NCI-H748 (cell line): Measurements from ENCODE around the gene SASS6.

ENCODE experiments used
- DNase-seq: peaks from one replicate; lab custom pipeline; 2025; ENCODE audit not compliant: unreplicated experiment; lab: John Stamatoyannopoulos, UW

Gene SASS6

GRCh38 chr1:100132566-100133477 is at the start of gene SASS6, which contains the start of gene TRMT13:
Gene SASS6 (minus strand): TSS chr1:100132930. CDS start chr1:100132814, 116 bp downstream.
Gene TRMT13 (plus strand): TSS chr1:100133163. CDS start chr1:100133169, 6 bp downstream.
- DNase-seq: peak; percentile 98

- DNase-seq: no peak
Observed at GRCh38 chr1:100178091-100178490, 45.4 kb upstream of the SASS6 start, which contains the start of gene LRRC39. Gene LRRC39 (minus strand): TSS chr1:100178256. CDS start chr1:100168516, 9,740 bp downstream.

GRCh38 chr1:100177295-100178041 is 44.7 kb upstream of the SASS6 start:
- DNase-seq: no peak

GRCh38 chr1:100168051-100168450 is 35.3 kb upstream of the SASS6 start:
- no peak for DNase-seq

- DNase-seq: no peak
Observed at GRCh38 chr1:100164702-100165101, 32.0 kb upstream of the SASS6 start.

GRCh38 chr1:100164216-100164615 is 31.5 kb upstream of the SASS6 start:
- DNase-seq: no peak

GRCh38 chr1:100162881-100163280 is 30.2 kb upstream of the SASS6 start:
- DNase-seq: no peak

- DNase-seq: no peak
Observed at GRCh38 chr1:100152271-100152670, 19.5 kb upstream of the SASS6 start.

- no peak for DNase-seq
Observed at GRCh38 chr1:100151679-100152078, 18.9 kb upstream of the SASS6 start.

- no peak for DNase-seq
Observed at GRCh38 chr1:100147875-100148274, 15.1 kb upstream of the SASS6 start.

GRCh38 chr1:100146958-100147357 is 14.2 kb upstream of the SASS6 start:
- DNase-seq: no peak

- DNase-seq: no peak
Observed at GRCh38 chr1:100145116-100145515, 12.4 kb upstream of the SASS6 start.

- no peak for DNase-seq
Observed at GRCh38 chr1:100142343-100142742, 9.6 kb upstream of the SASS6 start.

- no peak for DNase-seq
Observed at GRCh38 chr1:100141192-100141591, 8.5 kb upstream of the SASS6 start.

GRCh38 chr1:100137602-100138001 is 4.9 kb upstream of the SASS6 start:
- no peak for DNase-seq

- no peak for DNase-seq
Observed at GRCh38 chr1:100134872-100135271, 2.1 kb upstream of the SASS6 start.

- DNase-seq: no peak
Observed at GRCh38 chr1:100131623-100132022, 1.1 kb downstream of the SASS6 start.

- DNase-seq: no peak
Observed at GRCh38 chr1:100130552-100131077, 2.1 kb downstream of the SASS6 start.

- no peak for DNase-seq
Observed at GRCh38 chr1:100127226-100127625, 5.5 kb downstream of the SASS6 start.

GRCh38 chr1:100122177-100122576 is 10.6 kb downstream of the SASS6 start:
- DNase-seq: no peak

- DNase-seq: no peak
Observed at GRCh38 chr1:100115524-100115923, 17.2 kb downstream of the SASS6 start.
